GM23338 (cell line): ENCODE results near the gene FOXL2. TPM values are rescaled to one million over a fixed set of nuclear protein-coding genes. Genes with fewer than 3 reads are reported as not detected.

Experiments
- CREB1 ChIP-seq: fragments of 250-450 bp; sonication (Bioruptor Pico); IDR thresholded peaks from 2 replicates; pipeline ENCODE4 v1.5.0; 2020; ENCODE audit warnings: low read depth, mild to moderate bottlenecking, moderate library complexity
- CTCF ChIP-seq, 2 experiments: fragments of 200-600 bp in 1 of 2; sonication (generic) in 1 of 2; conservative IDR thresholded peaks; 2 replicates each; pipeline versions ENCODE4 v1.5.1 to v1.6.1; 2016 to 2017; ENCODE audit warnings: antibody characterized with exemption in 2 of 2, low read depth in 2 of 2, mild to moderate bottlenecking in 2 of 2, moderate library complexity in 1 of 2
- EZH2 ChIP-seq: fragments of 200-600 bp; sonication (generic); IDR thresholded peaks from one replicate; pipeline ENCODE4 v1.8.0; 2017; ENCODE audit warnings: antibody characterized with exemption, mild to moderate bottlenecking, low read depth; ENCODE audit not compliant: unreplicated experiment
- EZH2phosphoT487 ChIP-seq: fragments of 200-600 bp; sonication (generic); IDR thresholded peaks from one replicate; pipeline ENCODE4 v1.8.1; 2018; ENCODE audit warnings: antibody characterized with exemption; ENCODE audit not compliant: unreplicated experiment
- NANOG ChIP-seq: IDR thresholded peaks from 2 replicates; pipeline ENCODE4 v1.6.1; 2016; ENCODE audit warnings: antibody characterized with exemption, borderline replicate concordance
- POLR2AphosphoS5 ChIP-seq: IDR thresholded peaks from 2 replicates; pipeline ENCODE4 v1.6.1; 2016; ENCODE audit warnings: antibody characterized with exemption, low read depth
- REST ChIP-seq: IDR thresholded peaks from one replicate; pipeline ENCODE4 v1.6.1; 2018; ENCODE audit warnings: antibody characterized with exemption; ENCODE audit not compliant: unreplicated experiment
- ZNF114 ChIP-seq: fragments of 250-450 bp; sonication (Bioruptor Pico); IDR thresholded peaks from 2 replicates; pipeline ENCODE4 v1.5.0; 2020; ENCODE audit warnings: mild to moderate bottlenecking, moderate library complexity
- ZNF331 ChIP-seq: fragments of 250-450 bp; sonication (Bioruptor Pico); IDR thresholded peaks from 2 replicates; pipeline ENCODE4 v1.5.0; 2020; ENCODE audit warnings: low read depth, mild to moderate bottlenecking, moderate library complexity
- ZNF462 ChIP-seq: fragments of 250-450 bp; sonication (Bioruptor Pico); IDR thresholded peaks from 2 replicates; pipeline ENCODE4 v1.5.0; 2020; ENCODE audit warnings: mild to moderate bottlenecking, moderate library complexity
- polyA plus RNA-seq: library from polyadenylated mRNA; unstranded; fragments of >200 nt; fragmentation: Nextera tagmentation; extraction: Ambion mirVana; gene quantifications from 2 replicates; pipeline ENCODE4 v1.2.1, GENCODE V29; 2016
- total RNA-seq: library from RNA; depleted of rRNA; stranded (reverse); fragments of >200 nt; shearing (Covaris generic); gene quantifications from 2 replicates; pipeline ENCODE4 v1.2.3, GENCODE V29; 2014

FOXL2 gene
- total and polyA plus RNA-seq, 2 experiments from 2014 or later: 0.89 to 3.5 TPM

GRCh38 chr3:138908846-138909245, 38.1 kb downstream of the FOXL2 start (continued):
- no peak for TF ChIP-seq ZNF462
- no peak for TF ChIP-seq POLR2AphosphoS5
- TF ChIP-seq EZH2: no peak
- no peak for TF ChIP-seq EZH2phosphoT487
- TF ChIP-seq CTCF (conservative IDR thresholded peaks at IDR 0.05; ENCODE audit: low read depth in 2 of 2): no peak
- no peak for TF ChIP-seq ZNF114
- TF ChIP-seq ZNF331 (CRISPR knock-in tag): no peak
- TF ChIP-seq NANOG: no peak
- no peak for TF ChIP-seq CREB1 (CRISPR knock-in tag)
- TF ChIP-seq REST: no peak
